IPS-18a (cell line): ENCODE measurements around the gene SDR42E2.
"Not testable (repeated sequence)": the region's sequence is repeated elsewhere in the genome, so short reads cannot be mapped to it uniquely, and the experiment has no call there.

ENCODE experiments used
- H3K27ac ChIP-seq: one replicate; pipeline ENCODE4 v1.5.1; 2013; ENCODE audit warnings: low read length
- H3K27me3 ChIP-seq: one replicate; pipeline ENCODE4 v1.6.1; 2013; ENCODE audit warnings: mild to moderate bottlenecking, low read length; ENCODE audit not compliant: control insufficient read depth, insufficient read depth
- H3K36me3 ChIP-seq: one replicate; pipeline ENCODE4 v1.6.1; 2013; ENCODE audit warnings: low read depth, low read length; ENCODE audit not compliant: control insufficient read depth
- H3K4me1 ChIP-seq: one replicate; pipeline ENCODE4 v1.6.1; 2013; ENCODE audit warnings: low read depth, low read length; ENCODE audit not compliant: control insufficient read depth
- H3K4me3 ChIP-seq: one replicate; pipeline ENCODE4 v1.5.1; 2013; ENCODE audit warnings: low read length
- H3K9ac ChIP-seq: one replicate; pipeline ENCODE4 v1.6.1; 2013; ENCODE audit warnings: mild to moderate bottlenecking, low read length, moderate library complexity
- H3K9me3 ChIP-seq: one replicate; pipeline ENCODE4 v1.6.1; 2013; ENCODE audit warnings: low read depth, low read length; ENCODE audit not compliant: control insufficient read depth

The SDR42E2 gene

DNA sequence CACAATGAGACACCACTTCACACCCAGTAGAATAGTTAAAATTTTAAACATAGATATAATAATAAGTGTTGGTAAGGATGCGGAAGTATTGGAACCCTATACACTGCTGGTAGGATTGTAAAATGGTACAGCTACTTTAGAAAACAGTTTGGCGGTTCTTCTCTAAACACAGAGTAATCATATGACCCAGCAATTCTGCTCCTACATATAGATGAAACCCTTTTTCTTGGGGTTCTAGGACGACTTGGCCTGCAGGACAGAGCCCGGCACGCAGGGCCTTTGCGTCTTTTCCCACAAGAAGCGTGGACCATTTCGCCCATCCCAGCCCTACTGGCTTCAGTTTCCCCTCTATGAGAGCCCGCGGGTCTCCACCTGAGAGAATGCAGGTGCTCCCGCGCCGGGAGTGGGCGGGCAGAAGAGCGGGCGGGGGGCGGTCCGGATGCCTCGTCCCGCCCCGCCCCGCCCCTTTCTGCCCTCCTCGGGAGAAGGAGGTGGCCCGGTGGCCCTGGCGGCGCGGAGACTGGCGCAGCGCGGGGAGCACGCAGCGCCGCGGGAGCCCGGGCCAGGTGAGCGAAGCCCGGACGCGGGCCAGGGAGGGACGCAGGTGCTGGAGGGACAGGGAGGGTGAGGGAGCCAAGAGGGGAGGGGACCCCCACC lies at the start of gene SDR42E2:
Gene SDR42E2 (plus strand): TSS at position 508 of the 657 bp plus-strand sequence. CDS start 3,077 bp downstream, outside the sequence.
- Histone ChIP-seq H3K4me1 (no peaks in the 10 kb centered on the region), H3K9ac (no peak within 1 kb of the TSS), H3K4me3 (peak within 1 kb of the TSS; percentile 46), H3K36me3 (no peaks in the 10 kb centered on the region), H3K9me3 (no peaks in the 10 kb centered on the region), H3K27ac (no peak within 1 kb of the TSS), H3K27me3 (peaks cover 33% of the 10 kb centered on the region)

GRCh38 chr16:22116095-22116700 lies 46.1 kb upstream of the SDR42E2 start:
- Histone ChIP-seq H3K9me3 (no peaks in the 10 kb centered on the region), H3K27ac (no peak overlapping the region), H3K27me3 (no peaks in the 10 kb centered on the region), H3K36me3 (no peaks in the 10 kb centered on the region), H3K4me3 (no peak overlapping the region), H3K9ac (no peak overlapping the region), H3K4me1 (no peaks in the 10 kb centered on the region)

GRCh38 chr16:22117609-22118008 lies 44.7 kb upstream of the SDR42E2 start:
- Histone ChIP-seq H3K9me3 (no peaks in the 10 kb centered on the region), H3K4me3 (no peak overlapping the region), H3K9ac (no peak overlapping the region), H3K4me1 (no peaks in the 10 kb centered on the region), H3K36me3 (no peaks in the 10 kb centered on the region), H3K27me3 (no peaks in the 10 kb centered on the region), H3K27ac (no peak overlapping the region)

DNA sequence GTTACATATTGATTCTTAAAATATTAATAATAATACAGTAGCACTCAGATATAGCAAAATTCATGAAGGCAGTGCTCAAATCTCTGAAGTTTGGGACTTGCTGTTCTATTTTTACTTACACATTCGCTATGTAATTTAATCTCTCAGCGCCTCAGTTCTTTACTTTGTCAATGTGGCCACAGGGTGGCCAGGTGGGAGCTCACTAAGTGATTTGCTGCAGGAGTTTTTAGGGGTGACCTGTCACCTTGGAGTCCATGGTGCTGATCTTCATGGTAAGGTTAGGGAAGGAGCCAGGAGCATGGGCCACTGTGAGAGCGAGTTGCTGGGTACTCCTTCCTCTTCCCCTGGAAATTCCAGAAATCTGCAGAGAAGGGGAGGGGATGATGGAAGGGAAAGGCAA lies 41.9 kb upstream of the SDR42E2 start:
- no peaks in the 10 kb centered on the region for H3K4me1 ChIP-seq
- no peak overlapping the region for H3K4me3 ChIP-seq
- H3K27me3 ChIP-seq = no peaks in the 10 kb centered on the region
- H3K36me3 ChIP-seq = no peaks in the 10 kb centered on the region
- H3K27ac ChIP-seq = no peak overlapping the region
- no peaks in the 10 kb centered on the region for H3K9me3 ChIP-seq
- H3K9ac ChIP-seq = no peak overlapping the region

- H3K9me3 ChIP-seq = no peaks in the 10 kb centered on the region
- no peaks in the 10 kb centered on the region for H3K4me1 ChIP-seq
- H3K4me3 ChIP-seq = no peak overlapping the region
- H3K27me3 ChIP-seq = no peaks in the 10 kb centered on the region
- no peak overlapping the region for H3K27ac ChIP-seq
- no peak overlapping the region for H3K9ac ChIP-seq
- no peaks in the 10 kb centered on the region for H3K36me3 ChIP-seq
Measured at GRCh38 chr16:22122239-22122638, 40.1 kb upstream of the SDR42E2 start.

- H3K9ac ChIP-seq = no peak overlapping the region
- no peaks in the 10 kb centered on the region for H3K36me3 ChIP-seq
- H3K9me3 ChIP-seq = no peaks in the 10 kb centered on the region
- H3K27me3 ChIP-seq = no peaks in the 10 kb centered on the region
- H3K27ac ChIP-seq = no peak overlapping the region
- no peak overlapping the region for H3K4me3 ChIP-seq
- no peaks in the 10 kb centered on the region for H3K4me1 ChIP-seq
Measured at GRCh38 chr16:22123146-22123545, 39.2 kb upstream of the SDR42E2 start.

GRCh38 chr16:22123759-22124490 lies 38.4 kb upstream of the SDR42E2 start:
- Histone ChIP-seq H3K9me3 (no peaks in the 10 kb centered on the region), H3K4me3 (no peak overlapping the region), H3K4me1 (no peaks in the 10 kb centered on the region), H3K27ac (no peak overlapping the region), H3K27me3 (no peaks in the 10 kb centered on the region), H3K9ac (no peak overlapping the region), H3K36me3 (no peaks in the 10 kb centered on the region)

GRCh38 chr16:22124583-22125284 lies 37.6 kb upstream of the SDR42E2 start:
- Histone ChIP-seq H3K9ac (no peak overlapping the region), H3K27ac (no peak overlapping the region), H3K9me3 (no peaks in the 10 kb centered on the region), H3K4me3 (no peak overlapping the region), H3K4me1 (no peaks in the 10 kb centered on the region), H3K27me3 (no peaks in the 10 kb centered on the region), H3K36me3 (no peaks in the 10 kb centered on the region)

GRCh38 chr16:22126037-22126558 lies 36.2 kb upstream of the SDR42E2 start:
- Histone ChIP-seq H3K4me1 (no peaks in the 10 kb centered on the region), H3K36me3 (no peaks in the 10 kb centered on the region), H3K9ac (no peak overlapping the region), H3K27ac (no peak overlapping the region), H3K4me3 (no peak overlapping the region), H3K27me3 (no peaks in the 10 kb centered on the region), H3K9me3 (no peaks in the 10 kb centered on the region)

DNA sequence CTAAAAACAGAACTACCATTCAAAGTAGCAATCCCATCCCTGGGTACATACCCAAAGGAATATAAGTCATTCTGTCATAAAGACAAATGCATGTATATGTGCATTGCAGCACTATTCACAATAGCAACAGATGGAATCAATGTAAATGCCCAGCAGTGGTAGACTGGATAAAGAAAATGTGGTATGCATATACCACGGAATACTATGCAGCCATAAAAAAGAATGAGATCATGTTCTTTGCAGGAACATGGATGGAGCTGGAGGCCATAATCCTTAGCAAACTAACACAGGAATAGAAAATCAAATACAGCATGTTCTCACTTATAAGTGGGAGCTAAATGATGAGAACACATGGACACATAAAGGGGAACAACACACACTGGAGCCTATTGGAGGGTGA lies 33.8 kb upstream of the SDR42E2 start:
- not testable (repeated sequence) for H3K27ac ChIP-seq, H3K4me3 ChIP-seq, H3K9me3 ChIP-seq, H3K4me1 ChIP-seq, H3K36me3 ChIP-seq, H3K27me3 ChIP-seq, H3K9ac ChIP-seq

GRCh38 chr16:22130528-22130927 lies 31.8 kb upstream of the SDR42E2 start:
- H3K27me3 ChIP-seq = no peaks in the 10 kb centered on the region
- no peaks in the 10 kb centered on the region for H3K4me1 ChIP-seq
- H3K4me3 ChIP-seq = no peak overlapping the region
- H3K36me3 ChIP-seq = no peaks in the 10 kb centered on the region
- H3K9ac ChIP-seq = no peak overlapping the region
- no peaks in the 10 kb centered on the region for H3K9me3 ChIP-seq
- H3K27ac ChIP-seq = no peak overlapping the region
